BLaER1 (cell line): Measurements from ENCODE around the gene ST8SIA2.
A peak's percentile ranks its signal among the peaks of the same experiment; 100 is the strongest.

ENCODE experiments used
- H3K27ac ChIP-seq: shearing (Covaris generic); formaldehyde crosslinking; 2 replicates; pipeline ENCODE4 v1.8.1; 2022
- H3K27me3 ChIP-seq: shearing (Covaris generic); formaldehyde crosslinking; 2 replicates; pipeline ENCODE4 v1.8.1; 2022
- H3K36me3 ChIP-seq: shearing (Covaris generic); formaldehyde crosslinking; 2 replicates; pipeline ENCODE4 v1.8.1; 2022
- H3K4me1 ChIP-seq: shearing (Covaris generic); formaldehyde crosslinking; 2 replicates; pipeline ENCODE4 v1.8.1; 2022
- H3K4me2 ChIP-seq: shearing (Covaris generic); formaldehyde crosslinking; 2 replicates; pipeline ENCODE4 v1.8.1; 2022
- H3K4me3 ChIP-seq: shearing (Covaris generic); formaldehyde crosslinking; 2 replicates; pipeline ENCODE4 v1.8.1; 2022
- H3K9ac ChIP-seq: shearing (Covaris generic); formaldehyde crosslinking; 2 replicates; pipeline ENCODE4 v1.8.1; 2022
- H3K9me3 ChIP-seq: shearing (Covaris generic); formaldehyde crosslinking; 2 replicates; pipeline ENCODE4 v1.8.1; 2022
- H4K20me1 ChIP-seq: shearing (Covaris generic); formaldehyde crosslinking; 2 replicates; pipeline ENCODE4 v1.8.1; 2022
- Cebpa-rat ChIP-seq: shearing (Covaris generic); IDR thresholded peaks from 2 replicates; pipeline ENCODE4 v1.8.1; 2022

ST8SIA2 gene

DNA sequence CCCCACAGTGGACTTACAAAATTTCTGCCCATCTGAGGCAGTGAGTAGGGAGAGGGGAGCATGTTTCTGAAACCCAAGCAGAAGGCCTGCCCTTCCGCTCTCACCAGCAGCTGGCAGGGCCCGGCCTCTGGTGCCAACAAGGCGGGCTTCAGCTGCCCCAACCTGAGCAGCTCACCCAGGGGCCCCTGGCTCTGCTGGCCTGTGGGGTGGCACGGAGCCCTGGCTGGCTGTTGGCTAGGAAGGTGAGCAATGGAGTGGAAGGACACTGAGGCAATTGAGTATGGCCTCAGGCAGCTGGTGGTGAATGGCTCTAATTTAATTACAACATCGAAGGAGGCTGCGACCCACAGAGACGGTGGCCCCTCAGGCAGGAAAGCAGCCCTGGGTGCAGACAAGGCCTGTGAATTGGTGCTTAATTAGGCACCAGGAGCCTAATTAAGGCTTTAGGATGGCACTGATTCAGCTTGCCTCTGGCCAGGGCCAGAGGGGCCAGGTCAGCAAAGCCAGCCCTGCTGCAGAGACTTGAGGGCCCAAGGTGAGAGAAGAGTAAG lies 60.9 kb downstream of the ST8SIA2 start:
- peaks cover 14% of the 10 kb centered on the region for H3K4me1 ChIP-seq
- H3K4me2 ChIP-seq: no peak overlapping the region
- TF ChIP-seq Cebpa-rat: no peak
- peaks cover 30% of the 10 kb centered on the region; the same call in 1 of the 2 replicates for H4K20me1 ChIP-seq
- H3K9ac ChIP-seq: no peak overlapping the region
- peaks cover 96% of the 10 kb centered on the region for H3K36me3 ChIP-seq
- no peak overlapping the region for H3K27ac ChIP-seq
- no peak overlapping the region for H3K4me3 ChIP-seq
- H3K9me3 ChIP-seq: no peaks in the 10 kb centered on the region
- no peaks in the 10 kb centered on the region; the same call in 1 of the 2 replicates for H3K27me3 ChIP-seq

DNA sequence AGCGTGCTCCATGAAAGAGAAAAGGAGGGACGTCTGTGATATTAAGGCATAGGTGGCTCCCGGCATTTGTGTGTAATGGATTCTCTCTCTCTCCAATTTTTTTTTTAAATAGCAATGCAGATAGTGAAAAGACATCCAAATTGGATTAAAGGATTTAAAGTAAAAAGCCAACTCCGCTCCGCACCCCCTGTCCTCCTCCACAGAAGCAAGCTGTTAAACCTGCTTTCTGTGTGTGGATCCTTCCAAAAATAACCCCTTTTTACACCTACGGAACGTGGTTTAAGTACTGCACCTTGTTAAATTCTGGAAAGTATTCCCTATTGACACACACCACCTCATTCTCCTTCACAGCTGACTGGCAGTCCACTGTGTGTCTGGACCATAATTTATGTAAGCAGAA lies 61.6 kb downstream of the ST8SIA2 start:
- Histone ChIP-seq H3K27me3 (no peaks in the 10 kb centered on the region; the same call in 1 of the 2 replicates), H3K36me3 (peaks cover 97% of the 10 kb centered on the region), H3K4me2 (no peak overlapping the region), H3K27ac (no peak overlapping the region), H4K20me1 (peaks cover 30% of the 10 kb centered on the region; the same call in 1 of the 2 replicates), H3K9me3 (no peaks in the 10 kb centered on the region), H3K9ac (no peak overlapping the region), H3K4me1 (peaks cover 14% of the 10 kb centered on the region), H3K4me3 (no peak overlapping the region)
- TF ChIP-seq Cebpa-rat: no peak

DNA sequence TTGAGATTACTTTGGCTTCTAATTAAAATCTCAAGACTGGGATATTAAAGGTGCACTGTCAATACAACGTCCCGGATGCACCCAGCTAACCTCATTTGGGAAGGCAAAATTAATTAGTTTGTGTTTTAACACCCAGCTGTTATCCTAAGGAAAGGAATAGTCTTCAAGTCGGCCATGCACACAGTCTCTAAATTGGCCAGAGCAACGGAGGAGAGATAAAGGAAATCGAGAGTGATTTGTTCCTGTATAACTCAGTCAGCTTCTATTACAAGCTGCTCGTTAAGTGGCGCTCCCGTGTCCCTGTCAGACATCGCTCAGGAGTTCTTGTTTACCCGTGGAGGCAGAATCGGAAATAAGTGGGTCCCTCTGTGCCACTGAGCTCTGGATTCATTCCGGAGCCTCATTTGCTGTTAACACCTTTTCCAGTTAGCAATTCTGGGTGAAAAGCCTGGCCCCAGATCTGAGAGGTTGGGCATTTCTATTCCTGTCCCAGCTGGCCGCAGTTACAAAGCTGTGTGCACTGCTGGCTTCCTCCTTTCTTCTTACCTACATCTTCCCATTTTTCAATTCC lies 63.9 kb downstream of the ST8SIA2 start:
- H3K9ac ChIP-seq: no peak overlapping the region
- no peaks in the 10 kb centered on the region; the same call in 1 of the 2 replicates for H3K27me3 ChIP-seq
- H3K4me2 ChIP-seq: no peak overlapping the region

DNA sequence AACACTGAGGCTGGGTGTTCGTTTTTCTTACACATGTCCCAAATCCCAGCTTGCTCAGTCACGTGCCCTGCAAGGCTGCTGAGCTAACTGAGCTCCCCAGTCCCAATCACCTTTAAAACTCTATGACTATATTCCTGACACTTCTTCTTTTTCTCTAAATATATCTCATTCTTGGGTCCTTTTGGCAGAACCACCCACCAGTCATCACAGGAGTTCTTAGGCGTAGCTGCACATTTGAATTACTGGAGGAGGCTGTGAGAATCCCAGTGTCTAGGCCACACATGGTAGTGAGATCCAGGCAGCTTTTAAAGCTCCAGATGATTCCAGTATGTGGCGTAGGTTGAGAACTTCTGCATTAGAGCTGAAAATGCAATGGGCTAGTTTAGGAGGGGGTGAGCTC lies 66.3 kb downstream of the ST8SIA2 start:
- Histone ChIP-seq H3K27ac (no peak overlapping the region), H3K4me3 (no peak overlapping the region), H3K36me3 (peaks cover 94% of the 10 kb centered on the region), H4K20me1 (0 out of 2 replicates have a peak, but pooled peaks cover under 1% of the 10 kb centered on the region), H3K27me3 (no peaks in the 10 kb centered on the region), H3K9ac (no peak overlapping the region), H3K9me3 (no peaks in the 10 kb centered on the region), H3K4me2 (no peak overlapping the region), H3K4me1 (peaks cover 14% of the 10 kb centered on the region)
- no peak for TF ChIP-seq Cebpa-rat

More for the DNA sequence above, 63.9 kb downstream of the ST8SIA2 start:
- no peak for TF ChIP-seq Cebpa-rat
- Histone ChIP-seq H3K4me1 (0 out of 2 replicates have a peak, but pooled peaks cover 1% of the 10 kb centered on the region), H3K9me3 (no peaks in the 10 kb centered on the region), H3K4me3 (no peak overlapping the region), H3K36me3 (peaks cover 94% of the 10 kb centered on the region), H3K27ac (no peak overlapping the region), H4K20me1 (peaks cover 17% of the 10 kb centered on the region; the same call in 1 of the 2 replicates)

DNA sequence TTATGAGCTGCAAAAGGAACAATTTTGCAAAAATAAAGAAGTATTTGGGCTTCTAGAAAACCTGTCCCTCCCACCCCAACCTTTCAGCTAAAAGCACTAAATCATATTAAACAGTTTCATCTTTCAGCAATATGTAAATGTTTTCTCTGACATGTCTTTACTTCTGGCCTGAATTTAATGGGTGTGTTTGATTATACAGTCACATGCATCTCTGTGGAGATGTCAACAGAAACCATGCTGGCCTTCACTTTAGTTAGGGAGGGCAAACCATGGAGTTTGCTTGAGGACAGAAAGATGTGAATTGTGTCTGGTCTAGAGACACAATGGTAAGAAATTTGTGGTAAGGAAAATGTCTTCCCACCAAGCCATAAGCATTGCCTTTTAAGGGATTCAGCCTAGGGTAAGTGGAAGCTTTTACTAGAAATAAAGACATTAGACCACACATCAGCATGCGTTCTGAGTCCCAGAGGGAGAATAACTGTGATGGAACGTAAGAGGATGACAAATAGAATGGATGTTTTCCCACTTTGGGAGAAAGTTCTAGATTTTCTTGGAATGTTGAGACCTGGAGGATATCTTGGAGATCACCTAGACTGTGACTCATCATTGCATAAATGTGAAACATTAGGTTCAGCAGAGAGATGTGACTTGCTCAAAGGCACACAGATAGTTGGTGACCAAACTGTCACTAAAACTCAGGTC lies 68.9 kb downstream of the ST8SIA2 start:
- Histone ChIP-seq H3K36me3 (peaks cover 96% of the 10 kb centered on the region), H3K4me3 (no peak overlapping the region), H3K9ac (no peak overlapping the region), H3K27ac (no peak overlapping the region), H4K20me1 (no peaks in the 10 kb centered on the region), H3K27me3 (no peaks in the 10 kb centered on the region), H3K4me1 (peaks cover 14% of the 10 kb centered on the region), H3K9me3 (no peaks in the 10 kb centered on the region), H3K4me2 (no peak overlapping the region)
- TF ChIP-seq Cebpa-rat: no peak

DNA sequence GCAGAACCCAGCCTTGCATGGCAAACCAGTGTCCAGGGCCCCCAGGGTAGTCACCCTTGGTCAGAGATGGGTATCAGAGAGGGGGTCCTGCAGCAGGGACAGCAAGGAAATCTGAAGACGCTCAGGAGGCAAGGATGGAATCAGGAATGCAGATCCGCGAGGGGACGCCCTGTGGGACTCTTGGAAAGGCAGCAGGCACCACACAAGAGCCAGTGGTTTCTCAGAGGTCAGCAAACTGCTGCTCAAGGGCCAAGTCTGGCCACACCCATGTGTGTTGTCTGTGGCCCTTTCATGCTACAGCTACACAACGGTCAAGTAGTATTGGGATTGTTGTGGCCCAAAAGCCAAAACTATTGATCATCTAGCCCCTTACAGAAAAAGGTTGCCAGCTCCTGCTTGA lies 69.7 kb downstream of the ST8SIA2 start:
- TF ChIP-seq Cebpa-rat: no peak
- Histone ChIP-seq H3K9me3 (no peaks in the 10 kb centered on the region), H3K4me3 (no peak overlapping the region), H3K9ac (no peak overlapping the region), H3K27ac (no peak overlapping the region), H3K36me3 (peaks cover 93% of the 10 kb centered on the region), H4K20me1 (no peaks in the 10 kb centered on the region), H3K4me1 (peaks cover 14% of the 10 kb centered on the region), H3K4me2 (no peak overlapping the region), H3K27me3 (no peaks in the 10 kb centered on the region)

DNA sequence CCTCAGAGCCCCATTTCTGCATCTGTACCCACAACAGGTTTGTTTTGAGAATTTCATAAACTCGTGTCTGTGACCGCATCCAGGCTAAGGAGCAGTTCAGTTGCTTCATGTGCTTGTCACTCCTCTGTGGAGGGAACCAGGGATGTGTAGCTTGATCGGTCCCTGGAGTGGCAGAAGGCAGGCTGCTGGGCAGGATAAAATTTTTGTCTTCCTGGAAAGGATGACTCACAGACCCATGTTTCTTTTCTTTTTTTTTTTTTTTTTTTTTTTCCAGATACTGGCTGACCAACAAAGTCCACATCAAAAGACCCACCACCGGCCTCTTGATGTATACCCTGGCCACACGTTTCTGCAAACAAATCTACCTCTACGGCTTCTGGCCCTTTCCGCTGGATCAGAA lies 70.1 kb downstream of the ST8SIA2 start:
- H3K27ac ChIP-seq: no peak overlapping the region
- H3K36me3 ChIP-seq: peaks cover 89% of the 10 kb centered on the region
- H4K20me1 ChIP-seq: no peaks in the 10 kb centered on the region
- H3K9ac ChIP-seq: no peak overlapping the region
- 0 out of 2 replicates have a peak overlapping the region, but pooled peaks have one; percentile 22 for H3K4me2 ChIP-seq
- TF ChIP-seq Cebpa-rat: no peak
- H3K9me3 ChIP-seq: no peaks in the 10 kb centered on the region
- no peaks in the 10 kb centered on the region for H3K27me3 ChIP-seq
- no peak overlapping the region for H3K4me3 ChIP-seq
- H3K4me1 ChIP-seq: peaks cover 14% of the 10 kb centered on the region

DNA sequence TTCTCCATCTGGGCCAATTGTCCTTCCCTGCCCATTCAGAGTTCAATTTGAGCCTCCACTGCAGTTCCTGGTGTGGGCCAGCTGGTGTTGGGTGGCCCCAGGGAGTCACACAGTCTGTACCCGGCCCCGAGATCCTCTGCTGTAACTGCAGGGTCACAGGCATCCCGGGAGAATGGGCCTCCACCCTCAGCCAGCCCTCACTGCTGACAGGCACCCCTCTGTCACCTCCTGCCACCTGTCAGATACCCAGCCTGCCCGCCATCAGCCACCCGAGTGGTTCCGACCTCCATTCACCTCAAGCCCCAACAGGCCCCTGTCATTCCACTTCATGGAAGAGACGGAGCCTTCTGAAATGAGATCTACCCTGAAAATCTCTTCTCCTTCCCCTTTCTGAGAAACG lies 73.2 kb downstream of the ST8SIA2 start:
- Histone ChIP-seq H3K9ac (no peak overlapping the region), H3K27ac (no peak overlapping the region), H3K9me3 (no peaks in the 10 kb centered on the region), H3K4me2 (no peak overlapping the region), H3K36me3 (peaks cover 61% of the 10 kb centered on the region), H3K4me3 (no peak overlapping the region), H3K4me1 (peaks cover 14% of the 10 kb centered on the region), H4K20me1 (no peaks in the 10 kb centered on the region), H3K27me3 (no peaks in the 10 kb centered on the region)
- no peak for TF ChIP-seq Cebpa-rat

DNA sequence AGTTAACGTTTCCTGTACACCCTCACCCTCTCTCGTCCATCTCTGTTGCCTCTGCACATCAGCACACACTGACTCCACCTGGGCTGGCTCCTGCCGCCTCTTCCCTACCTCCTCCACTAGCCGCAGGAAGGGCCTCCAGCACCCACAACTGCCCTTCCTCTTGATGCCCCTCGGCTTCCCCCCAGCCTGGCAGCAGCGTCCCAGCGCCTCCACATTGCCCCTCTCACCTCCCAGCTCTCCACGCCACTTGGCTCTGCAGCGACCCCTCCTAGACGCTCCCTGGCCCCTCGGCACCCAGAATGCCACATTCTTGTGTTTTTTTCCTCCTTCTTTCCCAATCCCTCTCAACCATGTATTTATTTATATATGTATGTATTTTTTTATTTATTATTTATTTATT lies 73.6 kb downstream of the ST8SIA2 start:
- H3K27me3 ChIP-seq: no peaks in the 10 kb centered on the region
- peaks cover 57% of the 10 kb centered on the region for H3K36me3 ChIP-seq
- H3K4me3 ChIP-seq: no peak overlapping the region
- no peak for TF ChIP-seq Cebpa-rat
- H4K20me1 ChIP-seq: no peaks in the 10 kb centered on the region
- H3K9me3 ChIP-seq: no peaks in the 10 kb centered on the region
- H3K4me1 ChIP-seq: peaks cover 14% of the 10 kb centered on the region
- no peak overlapping the region for H3K9ac ChIP-seq
- no peak overlapping the region for H3K27ac ChIP-seq
- H3K4me2 ChIP-seq: no peak overlapping the region

DNA sequence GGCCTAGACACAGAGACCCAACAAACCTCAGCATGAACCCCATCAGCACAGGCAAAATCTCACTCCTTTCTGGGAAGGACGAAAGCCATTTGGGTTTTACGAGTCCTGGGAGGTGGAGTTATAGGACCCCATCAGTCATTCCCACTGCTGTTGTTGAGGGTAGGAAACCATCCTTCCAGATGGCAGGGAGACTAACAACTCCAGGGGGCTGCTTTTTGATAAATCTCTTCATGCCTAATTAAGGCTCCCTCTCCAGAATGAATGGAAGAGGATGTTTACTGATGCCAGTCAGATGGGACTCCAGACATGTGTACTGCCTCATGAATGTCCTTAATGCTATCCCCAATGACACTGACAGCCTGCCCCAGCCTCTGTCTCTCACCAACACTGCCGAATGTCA lies 75.3 kb downstream of the ST8SIA2 start:
- H3K27ac ChIP-seq: no peak overlapping the region
- peaks cover 41% of the 10 kb centered on the region for H3K36me3 ChIP-seq
- no peaks in the 10 kb centered on the region for H3K27me3 ChIP-seq
- H3K4me1 ChIP-seq: peaks cover 6% of the 10 kb centered on the region
- no peaks in the 10 kb centered on the region for H3K9me3 ChIP-seq
- H3K4me2 ChIP-seq: no peak overlapping the region
- no peaks in the 10 kb centered on the region for H4K20me1 ChIP-seq
- TF ChIP-seq Cebpa-rat: no peak
- H3K9ac ChIP-seq: no peak overlapping the region
- no peak overlapping the region for H3K4me3 ChIP-seq
